22Rv1 (cell line): ENCODE results near the gene HTR2C.

Source experiments
- H3K27ac ChIP-seq: fragments of 450-650 bp; 2 replicates; pipeline ENCODE4 v1.5.1; 2017
- ZFX ChIP-seq: fragments of 450-650 bp; IDR thresholded peaks from 2 replicates; pipeline ENCODE4 v1.6.1; 2017; ENCODE audit warnings: antibody characterized with exemption, borderline replicate concordance
- TF ChIP-seq, protein P1 (sequence below): fragments of 450-650 bp; IDR thresholded peaks from 2 replicates; pipeline ENCODE4 v1.5.1; 2017; ENCODE audit warnings: mild to moderate bottlenecking

The HTR2C gene

GRCh38 chrX:114712466-114712865, 128.6 kb downstream of the HTR2C start:
- H3K27ac ChIP-seq = no peak overlapping the region
- TF ChIP-seq ZFX = no peak
- TF ChIP-seq, protein P1, sequence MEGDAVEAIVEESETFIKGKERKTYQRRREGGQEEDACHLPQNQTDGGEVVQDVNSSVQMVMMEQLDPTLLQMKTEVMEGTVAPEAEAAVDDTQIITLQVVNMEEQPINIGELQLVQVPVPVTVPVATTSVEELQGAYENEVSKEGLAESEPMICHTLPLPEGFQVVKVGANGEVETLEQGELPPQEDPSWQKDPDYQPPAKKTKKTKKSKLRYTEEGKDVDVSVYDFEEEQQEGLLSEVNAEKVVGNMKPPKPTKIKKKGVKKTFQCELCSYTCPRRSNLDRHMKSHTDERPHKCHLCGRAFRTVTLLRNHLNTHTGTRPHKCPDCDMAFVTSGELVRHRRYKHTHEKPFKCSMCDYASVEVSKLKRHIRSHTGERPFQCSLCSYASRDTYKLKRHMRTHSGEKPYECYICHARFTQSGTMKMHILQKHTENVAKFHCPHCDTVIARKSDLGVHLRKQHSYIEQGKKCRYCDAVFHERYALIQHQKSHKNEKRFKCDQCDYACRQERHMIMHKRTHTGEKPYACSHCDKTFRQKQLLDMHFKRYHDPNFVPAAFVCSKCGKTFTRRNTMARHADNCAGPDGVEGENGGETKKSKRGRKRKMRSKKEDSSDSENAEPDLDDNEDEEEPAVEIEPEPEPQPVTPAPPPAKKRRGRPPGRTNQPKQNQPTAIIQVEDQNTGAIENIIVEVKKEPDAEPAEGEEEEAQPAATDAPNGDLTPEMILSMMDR = no peak

DNA sequence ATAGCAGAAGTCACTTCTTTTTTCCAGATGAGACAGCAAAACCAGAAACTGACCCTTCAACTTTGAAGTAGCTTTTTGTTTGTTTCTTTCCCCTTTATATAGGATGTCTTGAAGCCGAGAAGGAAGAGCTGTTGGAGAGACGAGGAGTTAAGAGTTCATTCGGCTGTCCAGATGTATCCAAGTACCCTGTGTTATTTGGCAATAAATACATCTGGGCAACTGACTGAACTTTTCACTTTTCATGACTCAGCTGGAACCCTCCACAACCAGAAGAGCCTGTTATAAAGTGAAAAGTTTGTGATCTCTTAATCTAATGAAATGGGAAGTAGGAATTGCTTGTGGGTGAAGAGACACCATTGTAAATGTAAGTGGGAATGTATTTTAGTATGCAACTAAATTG, 131.2 kb downstream of the HTR2C start:
- no peak overlapping the region for H3K27ac ChIP-seq
- TF ChIP-seq, protein P1 = no peak
- TF ChIP-seq ZFX = no peak

- H3K27ac ChIP-seq = no peak overlapping the region
- TF ChIP-seq, protein P1 = peak; percentile 61
- no peak for TF ChIP-seq ZFX
These were observed 134.0 kb downstream of the HTR2C start for GRCh38 chrX:114717921-114718320.

- TF ChIP-seq ZFX = no peak
- TF ChIP-seq, protein P1 = no peak
- H3K27ac ChIP-seq = no peak overlapping the region
These were observed 182.7 kb downstream of the HTR2C start for GRCh38 chrX:114766541-114766940.

DNA sequence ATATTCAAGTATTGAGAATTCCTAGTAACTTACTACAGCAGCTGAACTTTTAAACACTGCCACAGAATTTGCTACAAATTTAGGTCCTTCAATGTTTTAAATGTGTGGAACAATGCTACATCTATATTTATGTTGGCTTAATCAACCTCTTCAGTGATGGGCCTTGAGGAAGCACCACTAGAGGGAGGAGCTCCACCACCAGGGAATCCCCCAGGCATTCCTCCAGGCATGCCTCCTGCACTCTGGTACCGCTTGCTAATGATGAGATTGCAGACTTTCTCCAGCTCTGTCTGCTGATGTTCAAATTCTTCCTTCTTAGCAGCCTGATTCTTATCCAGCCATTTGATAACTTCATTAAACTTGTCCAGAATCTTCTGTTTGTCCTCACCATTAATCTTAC, 190.8 kb downstream of the HTR2C start:
- TF ChIP-seq, protein P1 = no peak

DNA sequence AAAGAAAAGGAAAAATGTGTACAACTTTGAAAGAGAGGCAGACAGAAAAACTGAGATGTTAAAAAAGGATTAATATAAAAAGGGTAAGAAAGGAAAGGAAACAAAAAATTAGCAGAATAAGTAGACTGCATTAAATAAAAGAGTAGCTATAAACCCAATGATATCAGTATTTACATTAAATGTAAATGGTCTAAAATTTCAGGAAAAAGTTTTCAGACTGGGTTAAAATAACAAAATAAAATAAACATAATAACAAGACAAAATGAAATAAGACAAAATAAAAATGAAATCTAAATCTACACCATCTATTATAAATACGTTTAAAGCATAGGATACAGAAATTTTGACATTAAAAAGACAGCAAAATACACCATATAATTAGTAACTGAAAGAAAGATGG, 199.0 kb downstream of the HTR2C start:
- H3K27ac ChIP-seq = no peak overlapping the region
- TF ChIP-seq ZFX = no peak
- TF ChIP-seq, protein P1 = no peak

More for the DNA sequence above, 190.8 kb downstream of the HTR2C start:
- no peak overlapping the region for H3K27ac ChIP-seq

DNA sequence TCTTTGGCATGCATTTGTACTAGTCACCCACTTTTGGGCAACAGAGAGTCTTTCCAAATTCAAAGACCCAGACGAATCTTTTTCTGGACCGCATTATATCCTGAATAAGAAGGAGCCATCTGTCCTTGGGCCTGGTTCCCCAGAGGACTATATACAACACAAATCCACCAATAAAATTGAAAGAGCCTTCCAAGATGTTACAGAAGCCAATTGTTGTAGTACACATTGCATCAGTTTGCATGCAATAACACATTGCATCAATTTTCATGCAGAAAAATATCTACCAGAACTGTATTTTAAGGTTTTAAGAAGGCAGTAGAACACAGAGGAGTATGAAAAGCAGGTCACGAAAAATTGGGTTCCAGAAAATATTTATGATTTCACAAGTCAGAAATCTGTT, 203.2 kb downstream of the HTR2C start:
- TF ChIP-seq ZFX = no peak
- TF ChIP-seq, protein P1 = no peak
- no peak overlapping the region for H3K27ac ChIP-seq
